ENCODE results near the gene AMACR.

AMACR gene

GRCh38 chr5:34007621-34008600, at the start of gene AMACR:
Gene AMACR, minus strand, starts transcription at chr5:34008050. Its CDS starts 31 bp downstream, at chr5:34008019.
- peak; percentile 91 for DNase-seq (ENCODE audit: low read depth)

GRCh38 chr5:34057569-34057968, 49.7 kb upstream of the AMACR start:
- DNase-seq (ENCODE audit: low read depth): no peak

GRCh38 chr5:34057118-34057517, 49.3 kb upstream of the AMACR start:
- no peak for DNase-seq (ENCODE audit: low read depth)

GRCh38 chr5:34055667-34056066, 47.8 kb upstream of the AMACR start:
- no peak for DNase-seq (ENCODE audit: low read depth)

- no peak for DNase-seq (ENCODE audit: low read depth)
Measured at GRCh38 chr5:34054400-34054729, 46.5 kb upstream of the AMACR start.

- no peak for DNase-seq (ENCODE audit: low read depth)
Measured at GRCh38 chr5:34053571-34054399, 45.9 kb upstream of the AMACR start.

GRCh38 chr5:34053133-34053532, 45.3 kb upstream of the AMACR start:
- DNase-seq (ENCODE audit: low read depth): peak; percentile 73

- DNase-seq (ENCODE audit: low read depth): no peak
Measured at GRCh38 chr5:34051374-34051980, 43.6 kb upstream of the AMACR start.

GRCh38 chr5:34047774-34048572, 40.1 kb upstream of the AMACR start:
- DNase-seq (ENCODE audit: low read depth): no peak

GRCh38 chr5:34047143-34047542, 39.3 kb upstream of the AMACR start:
- DNase-seq (ENCODE audit: low read depth): no peak

- no peak for DNase-seq (ENCODE audit: low read depth)
Measured at GRCh38 chr5:34045996-34046395, 38.1 kb upstream of the AMACR start.

GRCh38 chr5:34045023-34045422, 37.2 kb upstream of the AMACR start:
- DNase-seq (ENCODE audit: low read depth): no peak

GRCh38 chr5:34043099-34043876, 35.4 kb upstream of the AMACR start, which contains the start of gene C1QTNF3:
Gene C1QTNF3, minus strand, starts transcription at chr5:34043213. Its CDS starts 88 bp downstream, at chr5:34043125.
- DNase-seq (ENCODE audit: low read depth): no peak

GRCh38 chr5:34042321-34042720, 34.5 kb upstream of the AMACR start:
- DNase-seq (ENCODE audit: low read depth): no peak

- DNase-seq (ENCODE audit: low read depth): no peak
Measured at GRCh38 chr5:34041247-34041972, 33.6 kb upstream of the AMACR start.

- no peak for DNase-seq (ENCODE audit: low read depth)
Measured at GRCh38 chr5:34040472-34040871, 32.6 kb upstream of the AMACR start.

GRCh38 chr5:34039398-34040157, 31.7 kb upstream of the AMACR start:
- DNase-seq (ENCODE audit: low read depth): no peak

GRCh38 chr5:34038838-34039237, 31.0 kb upstream of the AMACR start:
- no peak for DNase-seq (ENCODE audit: low read depth)

GRCh38 chr5:34038390-34038789, 30.5 kb upstream of the AMACR start:
- no peak for DNase-seq (ENCODE audit: low read depth)

Measured in HS-27A (cell line).